Glutamatergic neuron (in vitro differentiated cells): ENCODE data around the gene LSM14B. TPM values are rescaled to one million over a fixed set of nuclear protein-coding genes. Genes with fewer than 3 reads are reported as not detected.

ENCODE experiments used
- DNase-seq: peaks from one replicate; pipeline ENCODE4 v3.0.0; 2022
- H3K27ac Mint-ChIP-seq: one replicate; pipeline ENCODE4 v1.8.0; 2020; ENCODE audit warnings: mild to moderate bottlenecking, mixed read lengths, inconsistent platforms; ENCODE audit not compliant: unreplicated experiment
- H3K27me3 Mint-ChIP-seq: one replicate; pipeline ENCODE4 v1.8.0; 2020; ENCODE audit warnings: mild to moderate bottlenecking, moderate library complexity, mixed read lengths, inconsistent platforms; ENCODE audit not compliant: unreplicated experiment
- H3K36me3 Mint-ChIP-seq: one replicate; pipeline ENCODE4 v1.8.0; 2020; ENCODE audit warnings: mild to moderate bottlenecking, mixed read lengths, inconsistent platforms; ENCODE audit not compliant: unreplicated experiment
- H3K4me1 Mint-ChIP-seq: one replicate; pipeline ENCODE4 v1.8.0; 2020; ENCODE audit warnings: mild to moderate bottlenecking, low read depth, mixed read lengths, inconsistent platforms; ENCODE audit not compliant: unreplicated experiment
- H3K4me3 Mint-ChIP-seq: one replicate; pipeline ENCODE4 v1.8.0; 2020; ENCODE audit warnings: mild to moderate bottlenecking, mixed read lengths, inconsistent platforms; ENCODE audit not compliant: unreplicated experiment
- H3K9me3 Mint-ChIP-seq: one replicate; pipeline ENCODE4 v1.8.0; 2020; ENCODE audit warnings: mild to moderate bottlenecking, moderate library complexity, mixed read lengths, inconsistent platforms; ENCODE audit not compliant: unreplicated experiment
- CTCF ChIP-seq: fragments of 200-600 bp; sonication (generic); IDR thresholded peaks from one replicate; pipeline ENCODE4 v1.5.0; 2021; ENCODE audit not compliant: partially characterized antibody, unreplicated experiment
- total RNA-seq: library from RNA; stranded (reverse); fragmentation: NEBNext Ultra II Directional; extraction: Animal tissue kit (Norgen Biotek cat#: 25700); gene quantifications from one replicate; pipeline ENCODE4 v1.2.1, GENCODE V29; 2021; ENCODE audit not compliant: unreplicated experiment

LSM14B gene
- total RNA-seq, 1 donor from 2014 or later, result 73.6 TPM

- no peaks in the 10 kb centered on the region for H3K27me3 Mint-ChIP-seq
- no peak for DNase-seq
- peaks cover 3% of the 10 kb centered on the region for H3K9me3 Mint-ChIP-seq
- H3K36me3 Mint-ChIP-seq, result peaks cover 6% of the 10 kb centered on the region
- H3K4me3 Mint-ChIP-seq, result no peak overlapping the region
- H3K4me1 Mint-ChIP-seq, result no peaks in the 10 kb centered on the region
- no peak overlapping the region for H3K27ac Mint-ChIP-seq
- TF ChIP-seq CTCF, result no peak
Measured at GRCh38 chr20:62088258-62089127, 33.8 kb upstream of the LSM14B start.

GRCh38 chr20:62089393-62089792 is 32.9 kb upstream of the LSM14B start:
- DNase-seq, result no peak
- Mint-ChIP-seq H3K27me3 (no peaks in the 10 kb centered on the region), H3K27ac (no peak overlapping the region), H3K4me3 (no peak overlapping the region), H3K36me3 (peaks cover 6% of the 10 kb centered on the region), H3K9me3 (peaks cover 3% of the 10 kb centered on the region), H3K4me1 (no peaks in the 10 kb centered on the region)
- no peak for TF ChIP-seq CTCF

- Mint-ChIP-seq H3K36me3 (peaks cover 15% of the 10 kb centered on the region), H3K4me3 (no peak overlapping the region), H3K27ac (no peak overlapping the region), H3K9me3 (peaks cover 10% of the 10 kb centered on the region), H3K4me1 (no peaks in the 10 kb centered on the region), H3K27me3 (peaks cover 6% of the 10 kb centered on the region)
- TF ChIP-seq CTCF, result no peak
- DNase-seq, result no peak
Measured at GRCh38 chr20:62096421-62097380, 25.6 kb upstream of the LSM14B start.

- peaks cover 10% of the 10 kb centered on the region for H3K36me3 Mint-ChIP-seq
- no peak overlapping the region for H3K4me3 Mint-ChIP-seq
- TF ChIP-seq CTCF, result no peak
Measured at GRCh38 chr20:62097881-62098407, 24.3 kb upstream of the LSM14B start.

More at GRCh38 chr20:62097881-62098407, 24.3 kb upstream of the LSM14B start:
- DNase-seq, result no peak
- Mint-ChIP-seq H3K27ac (no peak overlapping the region), H3K4me1 (no peaks in the 10 kb centered on the region), H3K27me3 (peaks cover 8% of the 10 kb centered on the region), H3K9me3 (peaks cover 10% of the 10 kb centered on the region)
